Ecto neural progenitor cell (in vitro differentiated cells): ENCODE results near the gene WDR45B.
"Not testable (repeated sequence)": the region's sequence is repeated elsewhere in the genome, so short reads cannot be mapped to it uniquely, and the experiment has no call there.

Experiments used
- DNase-seq: peaks from one replicate; pipeline ENCODE4 v3.0.0-alpha.2; 2018; ENCODE audit warnings: low spot score

WDR45B gene

GRCh38 chr17:82582709-82583108, 65.5 kb downstream of the WDR45B start:
- no peak for DNase-seq

GRCh38 chr17:82582213-82582612, 66.0 kb downstream of the WDR45B start:
- DNase-seq, result no peak

- DNase-seq, result not testable (repeated sequence)
These were observed 68.3 kb downstream of the WDR45B start for GRCh38 chr17:82579969-82580368.

- no peak for DNase-seq
These were observed 70.9 kb downstream of the WDR45B start for GRCh38 chr17:82577300-82577699.

- DNase-seq, result not testable (repeated sequence)
These were observed 72.5 kb downstream of the WDR45B start for GRCh38 chr17:82575581-82576221.

- no peak for DNase-seq
These were observed 74.2 kb downstream of the WDR45B start for GRCh38 chr17:82574041-82574440.

GRCh38 chr17:82571855-82572254, 76.4 kb downstream of the WDR45B start:
- DNase-seq, result no peak

GRCh38 chr17:82570277-82570676, 78.0 kb downstream of the WDR45B start:
- DNase-seq, result peak; percentile 37

GRCh38 chr17:82569621-82570020, 78.6 kb downstream of the WDR45B start:
- DNase-seq, result no peak

GRCh38 chr17:82568997-82569393, 79.2 kb downstream of the WDR45B start:
- DNase-seq, result no peak

- peak; percentile 43 for DNase-seq
These were observed 81.0 kb downstream of the WDR45B start for GRCh38 chr17:82567286-82567685.

- DNase-seq, result peak; percentile 37
These were observed 81.9 kb downstream of the WDR45B start for GRCh38 chr17:82566129-82566960.

- DNase-seq, result no peak
These were observed 82.7 kb downstream of the WDR45B start for GRCh38 chr17:82565551-82565950.
